HG03066 (cell line): ENCODE data around the gene PPP6R2.
A peak's percentile ranks its signal among the peaks of the same experiment; 100 is the strongest.

Experiments
- ATAC-seq: cut with Tn5 transposase; IDR thresholded peaks from one replicate; pipeline ENCODE4 v1.9.1; 2021; ENCODE audit warnings: low read depth; ENCODE audit not compliant: unreplicated experiment

The PPP6R2 gene, protein sequence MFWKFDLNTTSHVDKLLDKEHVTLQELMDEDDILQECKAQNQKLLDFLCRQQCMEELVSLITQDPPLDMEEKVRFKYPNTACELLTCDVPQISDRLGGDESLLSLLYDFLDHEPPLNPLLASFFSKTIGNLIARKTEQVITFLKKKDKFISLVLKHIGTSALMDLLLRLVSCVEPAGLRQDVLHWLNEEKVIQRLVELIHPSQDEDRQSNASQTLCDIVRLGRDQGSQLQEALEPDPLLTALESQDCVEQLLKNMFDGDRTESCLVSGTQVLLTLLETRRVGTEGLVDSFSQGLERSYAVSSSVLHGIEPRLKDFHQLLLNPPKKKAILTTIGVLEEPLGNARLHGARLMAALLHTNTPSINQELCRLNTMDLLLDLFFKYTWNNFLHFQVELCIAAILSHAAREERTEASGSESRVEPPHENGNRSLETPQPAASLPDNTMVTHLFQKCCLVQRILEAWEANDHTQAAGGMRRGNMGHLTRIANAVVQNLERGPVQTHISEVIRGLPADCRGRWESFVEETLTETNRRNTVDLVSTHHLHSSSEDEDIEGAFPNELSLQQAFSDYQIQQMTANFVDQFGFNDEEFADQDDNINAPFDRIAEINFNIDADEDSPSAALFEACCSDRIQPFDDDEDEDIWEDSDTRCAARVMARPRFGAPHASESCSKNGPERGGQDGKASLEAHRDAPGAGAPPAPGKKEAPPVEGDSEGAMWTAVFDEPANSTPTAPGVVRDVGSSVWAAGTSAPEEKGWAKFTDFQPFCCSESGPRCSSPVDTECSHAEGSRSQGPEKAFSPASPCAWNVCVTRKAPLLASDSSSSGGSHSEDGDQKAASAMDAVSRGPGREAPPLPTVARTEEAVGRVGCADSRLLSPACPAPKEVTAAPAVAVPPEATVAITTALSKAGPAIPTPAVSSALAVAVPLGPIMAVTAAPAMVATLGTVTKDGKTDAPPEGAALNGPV

DNA sequence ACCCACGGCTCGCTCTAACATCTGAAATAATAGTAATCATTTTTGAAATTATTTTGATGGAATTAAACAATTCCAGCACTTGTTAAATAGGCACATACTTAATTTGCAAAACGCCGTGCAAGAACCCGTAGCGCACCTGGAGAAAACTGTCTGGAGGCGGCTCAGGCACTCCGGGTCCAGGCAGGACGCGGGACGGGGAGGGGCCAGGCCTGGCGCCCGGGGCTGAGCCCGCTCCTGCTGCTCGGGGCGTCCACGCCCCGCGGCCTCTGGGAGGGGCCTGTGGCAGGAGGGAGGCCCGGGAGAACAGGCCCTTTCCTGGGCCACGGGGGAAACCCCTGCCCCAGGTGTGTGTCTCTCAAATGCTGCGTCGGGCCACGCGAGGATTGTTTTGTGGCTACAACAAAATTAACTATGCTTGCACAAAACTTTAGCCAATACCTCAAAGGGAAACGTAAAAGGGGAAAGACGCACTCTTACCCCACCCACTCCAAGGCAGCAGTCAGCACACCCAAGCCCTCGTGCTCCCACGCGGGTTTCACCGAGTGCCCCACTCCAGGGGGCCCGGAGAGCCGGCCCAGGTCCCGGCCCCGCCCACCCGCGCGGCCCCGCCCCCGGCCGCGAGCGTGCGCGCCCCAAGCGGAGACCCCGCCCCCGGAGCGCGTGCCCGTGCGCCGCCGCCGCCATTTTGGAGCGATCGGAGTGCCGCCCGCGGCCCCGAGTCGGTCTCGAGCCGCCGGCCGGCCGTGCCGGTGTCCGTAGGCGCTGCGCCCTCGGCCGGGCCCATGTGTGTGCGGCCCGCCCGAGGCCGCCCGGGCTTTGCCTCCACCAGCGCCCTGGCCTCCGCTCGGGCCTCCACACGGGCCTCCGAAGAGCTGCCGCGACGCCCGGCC, at the start of gene PPP6R2:
Gene PPP6R2 (plus strand): TSS at position 677 of the 890 bp plus-strand sequence. CDS start 50,582 bp downstream, outside the sequence.
- peak; percentile 70 for ATAC-seq

DNA sequence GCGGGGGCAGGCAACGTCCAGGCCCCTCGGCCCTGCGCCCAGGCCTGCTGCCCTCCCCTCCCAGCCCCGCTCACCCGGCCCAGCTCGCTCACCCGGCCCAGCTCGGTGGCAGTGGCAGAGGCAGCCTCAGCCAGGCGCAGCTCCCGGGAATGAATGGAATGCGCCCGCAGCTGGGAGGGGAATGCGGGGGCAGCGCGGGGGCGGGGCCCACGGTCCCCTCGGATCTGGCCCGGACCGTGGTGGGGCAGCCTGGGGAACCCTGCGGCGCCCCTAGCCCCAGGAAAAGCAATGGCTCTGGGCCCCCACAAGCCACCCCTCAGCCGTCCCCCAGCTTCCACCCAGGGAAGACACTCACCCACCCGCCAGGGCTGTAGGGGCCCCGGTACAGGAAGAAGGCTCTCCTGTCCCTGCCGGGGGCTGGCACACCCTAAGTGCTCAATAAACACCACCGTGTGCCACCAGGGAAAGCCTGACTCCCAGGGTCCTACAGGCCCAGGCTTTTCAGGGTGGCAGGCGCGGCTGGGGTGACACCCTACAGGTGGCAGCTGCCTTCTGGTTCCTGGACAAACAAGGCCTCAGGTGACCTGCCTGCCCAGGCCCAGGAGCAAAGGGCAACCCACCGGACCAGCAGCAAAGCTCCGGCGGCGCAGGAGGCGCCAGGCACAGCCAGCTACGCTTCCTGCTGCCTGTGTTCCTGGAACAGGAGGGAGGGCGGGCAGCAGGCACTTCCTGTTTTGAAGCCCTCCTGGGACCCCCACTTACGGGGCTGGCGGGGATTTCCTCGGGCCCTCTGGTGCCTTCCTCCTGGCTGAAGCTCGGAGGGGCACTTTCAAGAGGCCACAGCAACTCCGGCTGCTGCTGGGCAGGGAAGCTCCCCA, 49.4 kb upstream of the PPP6R2 start:
- no peak for ATAC-seq

DNA sequence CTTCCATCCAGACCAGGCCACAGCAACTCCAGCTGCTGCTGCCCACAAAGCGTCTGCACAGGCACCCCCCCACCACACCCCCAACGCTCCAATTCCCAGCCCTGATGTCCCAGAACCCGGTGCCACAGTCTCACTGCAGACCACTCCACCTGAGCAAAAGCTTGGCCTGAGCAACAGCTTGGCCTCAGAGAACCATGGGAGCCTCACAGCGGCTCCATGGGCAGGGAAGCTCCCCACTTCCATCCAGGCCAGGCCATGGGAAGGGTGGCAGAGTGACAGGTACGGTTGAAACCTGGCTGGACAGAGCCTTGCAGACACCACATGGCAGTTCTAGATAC, 48.8 kb upstream of the PPP6R2 start:
- no peak for ATAC-seq

DNA sequence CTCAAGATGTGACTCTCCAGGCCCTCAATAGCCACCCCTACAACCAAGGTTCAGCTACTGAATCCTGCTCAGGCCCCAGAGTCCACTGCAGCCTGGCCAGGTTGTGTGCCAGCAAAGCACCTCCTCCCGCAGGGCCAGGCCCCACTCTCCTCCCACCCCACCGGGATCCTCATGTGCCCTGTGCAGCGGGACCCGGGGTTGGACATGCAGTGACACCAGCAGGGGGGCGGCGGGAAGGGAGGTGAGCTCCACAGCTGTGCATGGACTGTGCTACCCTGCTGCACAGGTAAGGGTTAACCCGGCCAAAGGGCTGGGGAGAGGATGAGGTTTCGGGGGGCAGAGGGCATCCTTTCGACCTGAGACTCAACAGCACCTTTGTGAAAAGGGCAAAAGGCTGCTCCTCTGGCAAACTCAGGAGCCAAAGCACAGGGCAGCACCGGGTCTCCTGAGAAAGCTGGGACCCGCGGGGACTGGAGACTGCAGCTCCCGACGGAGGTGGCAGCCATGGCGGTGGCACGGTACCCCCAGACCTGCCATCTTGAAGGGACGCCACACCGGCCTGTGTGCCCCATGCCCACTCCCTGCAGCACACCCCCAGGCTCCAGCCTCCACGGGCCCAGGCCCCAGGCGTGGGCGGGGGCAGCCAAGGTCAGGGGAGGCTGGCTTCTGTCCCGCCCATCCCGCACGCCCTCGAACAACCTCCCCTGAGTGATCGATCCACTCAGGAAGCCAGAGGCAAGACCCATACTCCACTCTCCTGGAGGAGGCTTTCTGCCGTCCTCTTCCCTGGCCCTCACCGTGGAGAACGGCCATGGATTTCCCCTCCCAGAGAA, 46.3 kb upstream of the PPP6R2 start:
- no peak for ATAC-seq

DNA sequence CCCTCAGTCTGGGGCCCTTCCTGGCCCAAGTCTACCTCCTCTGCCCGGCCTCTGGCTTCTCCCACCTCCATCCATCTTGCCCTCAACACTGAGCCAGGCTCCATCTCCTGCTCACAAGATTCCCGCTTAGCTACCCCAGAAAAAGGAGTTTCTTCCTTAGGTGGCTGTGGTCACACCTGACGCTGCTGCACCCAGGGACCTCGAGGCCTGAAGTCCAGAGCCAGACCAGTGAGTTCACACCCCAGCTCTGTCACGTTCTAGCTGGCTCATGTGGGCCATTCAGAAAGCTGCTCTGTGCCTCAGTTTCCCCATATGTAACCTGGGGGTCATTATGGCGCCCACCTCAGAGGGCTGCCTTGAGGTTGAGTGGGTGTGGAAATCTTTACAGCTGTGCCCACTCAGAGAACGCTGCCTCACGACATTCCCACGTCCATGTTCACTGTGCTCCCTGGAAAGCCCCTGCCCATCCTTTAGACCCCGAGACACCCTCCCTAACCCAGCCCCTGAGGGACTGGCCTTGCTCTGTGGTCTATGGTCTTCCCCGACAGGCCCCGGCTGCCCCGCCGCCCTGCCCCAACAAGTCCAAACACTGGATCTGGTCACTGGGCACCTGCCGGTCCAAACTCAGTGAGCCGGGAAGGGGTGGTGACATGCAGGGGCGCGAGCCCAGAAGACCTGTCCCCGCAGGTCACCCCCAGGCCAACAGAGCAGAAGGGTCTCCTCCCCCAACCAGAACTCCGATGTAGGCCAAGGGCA, 45.4 kb upstream of the PPP6R2 start:
- ATAC-seq: no peak

DNA sequence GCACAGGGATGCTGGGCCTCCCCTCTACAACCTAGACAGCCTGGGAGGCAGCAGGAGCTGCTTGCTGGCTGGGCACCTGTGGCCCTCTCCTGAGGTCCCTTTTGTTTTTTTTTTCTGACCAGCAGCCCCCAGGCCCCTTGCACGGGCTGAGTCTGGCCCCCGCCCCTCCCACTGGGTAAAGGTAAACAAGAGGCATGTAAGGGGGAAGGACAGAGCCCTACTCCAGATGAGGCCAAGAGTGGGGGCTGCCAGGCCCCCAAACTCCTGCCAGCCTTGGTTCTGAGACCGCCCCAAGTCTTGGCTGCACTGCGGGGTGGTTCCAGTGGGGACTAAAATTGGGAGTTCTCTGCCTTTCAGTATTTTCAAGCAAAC, 44.9 kb upstream of the PPP6R2 start:
- no peak for ATAC-seq

DNA sequence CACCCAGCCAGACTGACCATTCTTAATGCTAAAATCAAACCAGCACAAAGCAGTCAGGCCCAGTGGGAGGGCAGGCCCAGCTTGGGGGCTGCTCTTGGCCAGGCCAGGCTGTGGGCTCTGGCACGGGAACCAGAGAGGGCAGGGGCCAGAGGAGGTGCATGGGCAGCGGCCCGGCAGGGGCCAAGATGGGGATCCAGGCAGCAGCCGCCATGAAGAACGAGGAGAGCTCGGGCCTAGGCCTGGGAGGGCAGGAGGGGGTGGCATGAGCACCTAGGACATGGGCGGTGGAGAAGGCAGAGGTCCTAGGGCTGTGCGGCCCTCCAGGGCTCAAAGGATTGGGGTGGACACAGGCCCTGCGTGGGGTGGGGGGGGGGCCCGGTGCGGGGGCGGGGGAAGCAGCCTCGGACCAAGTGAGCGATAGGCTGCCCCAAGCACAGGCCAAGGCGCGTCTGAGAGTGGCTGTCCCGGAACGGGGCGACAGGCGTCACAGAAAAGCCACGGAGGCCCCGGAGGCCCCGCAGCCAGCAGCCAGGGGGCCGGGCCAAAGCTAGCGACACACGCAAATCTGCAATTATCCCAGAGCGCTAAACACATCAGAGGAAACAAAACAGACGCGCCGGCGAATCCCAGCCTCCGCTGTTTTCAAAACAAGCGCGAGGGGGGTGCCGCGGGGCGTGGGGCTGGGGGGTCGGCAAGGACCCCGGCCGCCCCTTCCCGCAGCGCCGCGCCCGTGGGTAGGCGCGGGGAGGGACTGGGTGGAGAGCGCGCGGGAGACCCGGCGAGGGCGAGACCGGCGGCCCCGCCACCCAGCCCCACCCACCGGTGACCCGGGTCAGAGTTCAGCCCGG, 44.0 kb upstream of the PPP6R2 start:
- ATAC-seq: no peak

DNA sequence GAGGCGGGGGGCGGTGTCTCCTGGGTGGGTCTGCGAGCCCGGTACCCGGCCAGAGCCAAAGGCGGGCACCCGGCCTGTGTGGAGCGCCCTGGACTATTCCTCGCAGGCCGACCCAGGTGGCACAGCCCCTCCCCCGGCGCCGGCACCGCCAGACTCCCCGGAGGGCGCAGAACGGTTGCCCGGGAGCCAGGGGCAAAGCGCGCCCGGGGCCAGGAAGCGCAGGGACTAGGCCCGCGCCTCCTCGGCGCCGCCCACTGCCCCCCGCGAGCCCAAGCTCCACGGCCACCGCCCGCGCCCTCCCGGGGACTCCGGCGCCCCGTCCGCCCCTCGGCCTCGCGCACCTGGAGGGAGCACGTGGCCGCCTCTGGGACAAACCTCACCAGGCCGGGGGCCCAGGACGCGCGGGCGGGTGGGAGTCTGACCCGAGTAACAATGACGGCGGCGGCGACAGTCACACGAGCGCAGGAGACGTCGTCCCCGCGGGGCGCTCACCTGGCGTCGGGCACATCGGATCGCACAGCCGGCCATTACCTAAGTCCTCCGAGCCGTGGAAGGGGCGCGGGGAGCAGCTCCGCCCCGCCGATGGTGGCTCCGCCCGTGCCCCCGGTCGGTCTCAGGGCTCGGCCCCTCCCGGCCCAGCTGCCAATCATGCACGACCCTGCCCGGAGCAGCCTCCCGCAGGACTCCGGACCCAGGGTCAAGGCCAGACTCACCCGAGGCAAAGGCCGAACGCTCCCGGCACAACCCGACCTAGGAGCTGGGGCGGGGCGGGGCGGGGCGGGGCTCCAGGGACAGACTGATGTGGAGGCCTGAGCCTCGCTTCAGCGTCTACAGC, 43.1 kb upstream of the PPP6R2 start:
- no peak for ATAC-seq

DNA sequence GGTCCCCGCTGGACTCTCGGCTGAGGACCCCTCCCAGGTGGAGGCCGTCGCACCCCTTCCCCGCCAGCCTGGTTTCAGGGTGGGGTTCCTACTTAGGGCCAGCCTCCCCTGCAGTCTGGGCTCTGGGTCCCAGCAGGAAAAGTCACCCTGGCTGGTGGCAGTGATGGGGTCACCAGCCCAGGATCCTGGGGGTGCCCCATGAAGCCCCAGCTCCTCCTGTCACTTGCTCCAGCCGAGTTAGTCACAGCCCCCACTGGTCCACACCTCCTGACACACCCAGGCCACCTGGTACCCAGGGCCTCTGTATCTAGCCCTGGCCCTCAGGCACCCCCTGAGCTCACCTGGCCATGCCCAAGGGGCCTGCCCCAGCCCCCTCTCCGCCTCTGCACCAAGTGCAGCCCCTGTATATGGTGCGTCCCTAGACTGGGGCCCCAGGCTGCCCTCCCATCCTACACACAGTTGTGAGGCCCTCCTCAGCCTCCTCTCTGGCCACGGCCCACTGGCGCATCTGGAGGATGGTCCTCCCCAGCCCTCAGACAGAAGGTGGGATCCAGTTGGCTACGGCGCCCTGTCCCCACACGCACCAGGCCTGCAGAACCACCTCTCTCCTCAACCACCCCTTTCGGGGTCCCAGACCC, 42.4 kb upstream of the PPP6R2 start:
- ATAC-seq: no peak

DNA sequence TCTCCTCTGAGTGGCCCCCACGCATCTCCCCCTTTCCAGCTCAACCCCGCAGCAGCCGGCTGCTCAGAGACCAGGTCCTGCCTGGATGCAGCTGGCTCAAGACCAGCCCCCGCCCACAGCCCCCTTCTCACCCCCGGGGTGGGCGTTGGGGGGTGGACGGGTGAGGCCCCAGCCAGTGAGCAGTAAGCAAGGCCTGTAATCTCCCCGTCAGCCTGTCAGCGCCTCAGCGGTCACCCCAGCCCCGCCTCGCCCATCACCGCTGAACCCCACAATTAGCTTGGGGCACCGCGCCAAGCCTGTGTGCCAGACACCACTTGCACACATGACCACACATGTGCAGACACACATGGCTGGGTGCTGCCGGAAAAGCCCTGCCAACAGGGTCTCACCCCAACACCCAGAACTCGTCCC, 41.5 kb upstream of the PPP6R2 start:
- ATAC-seq: no peak

DNA sequence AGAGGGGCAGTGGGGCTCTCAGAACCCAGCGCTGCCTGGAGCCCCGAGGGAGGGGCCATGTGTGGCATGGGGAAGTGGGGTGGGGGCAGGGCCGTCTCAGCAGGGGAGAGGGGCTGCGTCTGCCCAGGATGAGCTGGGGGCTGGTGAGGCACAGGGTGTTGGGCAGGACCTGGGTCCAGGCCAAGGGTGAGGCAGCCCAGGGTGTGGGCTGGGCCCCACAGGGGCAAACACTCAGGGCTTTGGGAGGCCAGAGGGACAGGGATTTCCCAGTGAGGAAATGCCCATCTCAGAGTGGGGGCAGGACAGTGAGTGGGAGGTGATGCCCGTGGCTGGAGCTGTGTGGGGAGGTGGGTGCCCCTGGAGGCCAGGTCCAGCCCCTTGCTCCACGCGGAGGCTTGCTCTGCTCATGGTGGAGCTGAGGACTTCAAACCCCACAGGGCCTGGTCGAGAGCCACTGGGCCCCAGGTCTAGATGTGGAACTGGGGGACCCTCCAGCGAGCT, 41.0 kb upstream of the PPP6R2 start:
- ATAC-seq: no peak

DNA sequence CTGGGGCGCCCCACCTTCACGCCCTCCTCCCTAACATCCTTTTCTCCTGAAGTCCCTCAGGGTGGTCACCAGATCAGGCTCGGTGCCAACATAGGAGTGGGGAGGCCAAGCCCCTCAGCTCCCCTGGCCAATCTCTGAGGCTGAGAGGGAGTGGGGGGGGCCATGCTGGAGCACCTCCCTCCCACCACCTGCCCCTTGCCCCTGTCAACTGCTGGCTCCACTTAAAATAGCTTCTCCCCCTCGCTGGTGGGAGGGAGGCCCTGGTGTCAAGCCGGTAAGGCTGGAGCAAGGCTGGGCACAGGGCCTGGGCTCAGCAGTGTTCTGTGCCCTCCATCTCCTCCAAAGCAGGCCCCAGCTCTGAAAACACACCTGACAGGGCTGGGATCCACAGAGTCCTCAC, 40.6 kb upstream of the PPP6R2 start:
- no peak for ATAC-seq

DNA sequence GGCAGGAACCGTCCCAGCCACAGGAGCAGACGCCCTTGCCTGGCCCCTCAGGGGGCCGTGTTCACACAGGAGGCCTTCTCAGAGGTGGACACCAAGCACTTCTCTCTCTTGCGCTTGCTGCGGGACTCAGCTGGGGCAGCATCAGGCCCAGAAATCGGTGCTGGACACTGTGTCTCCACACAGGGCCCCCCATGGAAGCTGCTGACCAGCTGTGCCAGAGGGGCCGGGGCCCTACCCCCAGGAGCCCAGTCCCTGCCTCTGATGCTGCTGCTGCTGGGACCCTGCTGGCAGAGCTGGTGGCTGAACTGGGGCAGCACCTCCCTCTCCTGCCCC, 39.6 kb upstream of the PPP6R2 start:
- ATAC-seq: no peak

DNA sequence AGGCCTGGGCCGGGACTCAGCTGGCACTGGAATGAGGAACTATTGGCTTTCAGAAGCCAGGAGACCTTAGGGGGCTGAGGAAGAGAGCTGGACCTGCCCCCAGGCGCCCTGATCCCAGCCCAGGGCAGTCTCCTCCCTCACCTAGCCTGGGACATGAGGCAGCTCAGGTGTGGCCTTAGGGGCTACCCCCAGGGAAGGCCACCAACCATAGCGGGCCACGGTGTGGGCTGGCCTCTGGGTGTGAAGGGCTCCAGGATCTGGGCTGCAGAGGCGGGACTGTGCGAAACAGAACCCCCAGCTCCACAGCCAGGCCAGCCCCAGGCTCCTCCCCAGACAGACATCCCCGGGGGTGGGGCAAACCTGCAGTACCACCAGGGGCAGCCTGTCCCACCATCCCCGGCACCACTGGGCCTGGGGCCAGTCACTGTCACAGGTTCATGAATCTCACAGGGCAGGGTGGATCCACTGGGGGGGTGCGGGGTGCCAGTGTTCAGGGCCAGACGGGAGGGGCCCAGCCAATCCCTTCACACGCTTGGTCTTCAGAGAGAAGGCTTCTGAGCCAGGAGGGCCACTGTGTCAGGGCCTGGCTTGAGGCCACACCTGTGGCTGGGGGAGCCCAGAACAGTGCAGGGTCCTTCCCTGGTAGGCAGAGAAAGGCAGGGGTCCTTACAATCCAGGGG, 39.1 kb upstream of the PPP6R2 start:
- ATAC-seq: no peak
